Testis (tissue), 3 donors: ENCODE measurements around the gene MRPS5. TPM values are rescaled to one million over a fixed set of nuclear protein-coding genes. Genes with fewer than 3 reads are reported as not detected.
"Not testable (repeated sequence)": the region's sequence is repeated elsewhere in the genome, so short reads cannot be mapped to it uniquely, and the experiment has no call there.

Source experiments
- DNase-seq: peaks from one replicate; pipeline ENCODE4 v3.0.0-alpha.2; 2019
- H3K27ac ChIP-seq, 2 donors: fragments of 200-600 bp; sonication (generic); one replicate each; pipeline ENCODE4 v1.5.1; 2019
- H3K27me3 ChIP-seq: fragments of 200-600 bp; sonication (generic); one replicate; pipeline ENCODE4 v1.5.1; 2019
- H3K36me3 ChIP-seq: fragments of 200-600 bp; sonication (generic); one replicate; pipeline ENCODE4 v1.5.1; 2017; ENCODE audit warnings: low read depth; ENCODE audit errors: missing control alignments
- H3K4me1 ChIP-seq: fragments of 200-600 bp; sonication (generic); one replicate; pipeline ENCODE4 v1.5.1; 2019
- H3K4me3 ChIP-seq, 2 donors: fragments of 200-600 bp; sonication (generic); one replicate each; pipeline ENCODE4 v1.5.1; 2017 to 2019
- H3K9me3 ChIP-seq: fragments of 200-600 bp; sonication (generic); one replicate; pipeline ENCODE4 v1.5.1; 2017
- POLR2A ChIP-seq: fragments of 450-650 bp; IDR thresholded peaks from one replicate; pipeline ENCODE4 v1.6.1; 2017; ENCODE audit warnings: antibody characterized with exemption, mild to moderate bottlenecking, moderate library complexity
- WGBS, 2 donors: methylation state at CpG; one replicate each; pipeline ENCODE4 v1.1.5; 2018; 5-methylcytosine and 5-hydroxymethylcytosine counted together
- intact Hi-C: fragments of 100-400 bp; cut with DNase I; formaldehyde crosslinking; loops from one replicate; pipeline ENCODE4 v1.15.1; 2023; ENCODE audit warnings: low total_unique reads
- polyA plus RNA-seq: library from polyadenylated mRNA; stranded (reverse); fragments of 350-450 nt; fragmentation: Illumina TruSeq; extraction: RNeasy Lipid Tissue Mini Kit (QIAGEN cat#74804); gene quantifications from one replicate; pipeline ENCODE4 v1.2.3, GENCODE V29; 2014; ENCODE audit warnings: low read depth, low replicate concordance; ENCODE audit not compliant: insufficient read depth
- total RNA-seq, 2 donors: library from RNA; depleted of rRNA; stranded (reverse); fragments of >200 nt; gene quantifications; one replicate each; pipeline ENCODE4 v1.2.3, GENCODE V29; 2016
- TF ChIP-seq, protein P1 (sequence below), 3 experiments: fragments of 450-650 bp in 2 of 3; fragments of 200-600 bp in 1 of 3; sonication (generic) in 1 of 3; IDR thresholded peaks; one replicate each; pipeline ENCODE4 v1.5.1; 2016 to 2019; ENCODE audit warnings: antibody characterized with exemption in 3 of 3, mild to moderate bottlenecking in 2 of 3, moderate library complexity in 1 of 3

Gene MRPS5
- total and polyA plus RNA-seq, 3 donors from 2014 or later = 44.4 to 63.1 (median 59.3) TPM

DNA sequence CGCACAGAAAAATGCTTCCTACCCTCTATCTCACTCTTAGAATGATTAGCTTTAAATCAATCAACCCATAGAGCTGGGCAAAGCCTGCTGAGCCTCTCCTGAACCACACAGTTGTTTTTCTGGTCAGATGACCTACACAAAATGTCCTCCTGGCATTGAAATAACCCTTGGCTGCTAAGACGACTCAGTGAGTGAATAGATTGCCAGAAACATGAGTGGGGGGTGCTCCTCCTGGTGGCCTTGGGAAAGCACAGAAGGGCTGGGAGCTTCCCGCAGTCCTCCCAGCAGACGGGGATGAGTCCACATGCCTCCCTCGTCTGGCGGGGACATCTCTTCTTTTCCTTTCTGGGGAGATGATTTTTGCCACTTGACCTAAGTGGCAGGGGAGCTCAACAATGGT is 81.2 kb downstream of the MRPS5 start:
- Histone ChIP-seq H3K27me3 (no peaks in the 10 kb centered on the region), H3K4me1 (no peaks in the 10 kb centered on the region), H3K9me3 (no peaks in the 10 kb centered on the region), H3K36me3 (no peaks in the 10 kb centered on the region), H3K27ac (no peak overlapping the region), H3K4me3 (no peak overlapping the region)
- intact Hi-C loops = no loop called here
- 36 to 52% methylated on average over 6 of the region's 6 CpGs for WGBS, 2 donors
- no peak for DNase-seq
- no peak for TF ChIP-seq POLR2A
- TF ChIP-seq, protein P1, sequence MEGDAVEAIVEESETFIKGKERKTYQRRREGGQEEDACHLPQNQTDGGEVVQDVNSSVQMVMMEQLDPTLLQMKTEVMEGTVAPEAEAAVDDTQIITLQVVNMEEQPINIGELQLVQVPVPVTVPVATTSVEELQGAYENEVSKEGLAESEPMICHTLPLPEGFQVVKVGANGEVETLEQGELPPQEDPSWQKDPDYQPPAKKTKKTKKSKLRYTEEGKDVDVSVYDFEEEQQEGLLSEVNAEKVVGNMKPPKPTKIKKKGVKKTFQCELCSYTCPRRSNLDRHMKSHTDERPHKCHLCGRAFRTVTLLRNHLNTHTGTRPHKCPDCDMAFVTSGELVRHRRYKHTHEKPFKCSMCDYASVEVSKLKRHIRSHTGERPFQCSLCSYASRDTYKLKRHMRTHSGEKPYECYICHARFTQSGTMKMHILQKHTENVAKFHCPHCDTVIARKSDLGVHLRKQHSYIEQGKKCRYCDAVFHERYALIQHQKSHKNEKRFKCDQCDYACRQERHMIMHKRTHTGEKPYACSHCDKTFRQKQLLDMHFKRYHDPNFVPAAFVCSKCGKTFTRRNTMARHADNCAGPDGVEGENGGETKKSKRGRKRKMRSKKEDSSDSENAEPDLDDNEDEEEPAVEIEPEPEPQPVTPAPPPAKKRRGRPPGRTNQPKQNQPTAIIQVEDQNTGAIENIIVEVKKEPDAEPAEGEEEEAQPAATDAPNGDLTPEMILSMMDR (IDR thresholded peaks at IDR 0.05) = no peak

DNA sequence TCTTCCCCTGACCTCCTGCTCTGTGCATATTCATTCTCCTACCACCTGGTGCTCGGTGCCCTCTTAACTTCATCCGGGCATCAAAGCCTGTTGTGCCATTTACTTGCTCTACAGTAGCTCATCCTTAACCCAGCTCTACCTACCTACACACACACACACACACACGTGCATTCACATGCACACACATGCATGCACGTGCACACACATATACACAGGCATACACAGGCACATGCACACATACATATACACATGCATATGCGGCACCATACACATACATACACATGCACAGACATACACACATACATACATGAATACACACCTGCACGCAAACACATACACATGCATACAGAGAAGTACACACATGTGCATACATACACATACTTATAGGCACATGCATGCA is 81.6 kb downstream of the MRPS5 start:
- Histone ChIP-seq H3K4me3 (no peak overlapping the region), H3K27me3 (no peaks in the 10 kb centered on the region), H3K4me1 (no peaks in the 10 kb centered on the region), H3K27ac (no peak overlapping the region), H3K36me3 (no peaks in the 10 kb centered on the region), H3K9me3 (no peaks in the 10 kb centered on the region)
- TF ChIP-seq POLR2A = no peak
- TF ChIP-seq, protein P1 (IDR thresholded peaks at IDR 0.05) = no peak
- intact Hi-C loops = no loop called here
- 83% methylated on average over 6 of the region's 6 CpGs for WGBS, 2 donors
- DNase-seq = no peak

DNA sequence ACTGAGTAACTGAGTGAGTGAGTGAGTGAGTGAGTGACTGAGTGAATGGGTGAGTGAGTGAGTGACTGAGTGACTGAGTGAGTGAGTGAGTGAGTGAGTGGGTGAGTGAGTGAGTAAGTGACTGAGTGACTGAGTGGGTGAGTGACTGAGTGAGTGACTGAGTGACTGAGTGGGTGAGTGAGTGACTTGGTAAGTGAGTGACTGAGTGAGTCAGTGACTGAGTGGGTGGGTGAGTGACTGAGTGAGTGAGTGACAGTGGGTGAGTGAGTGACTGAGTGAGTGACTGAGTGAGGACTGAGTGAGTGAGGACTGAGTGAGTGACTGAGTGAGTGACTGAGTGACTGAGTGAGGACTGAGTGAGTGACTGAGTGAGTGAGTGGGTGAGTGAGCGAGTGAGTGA is 82.2 kb downstream of the MRPS5 start:
- 75 to 96% methylated on average over 1 of the region's 1 CpG for WGBS, 2 donors
- no peaks in the 10 kb centered on the region for H3K9me3 ChIP-seq
- no peak overlapping the region for H3K27ac ChIP-seq
- H3K4me1 ChIP-seq = no peaks in the 10 kb centered on the region
- no peak for DNase-seq
- TF ChIP-seq, protein P1 (IDR thresholded peaks at IDR 0.05) = no peak
- TF ChIP-seq POLR2A = no peak
- no peaks in the 10 kb centered on the region for H3K27me3 ChIP-seq
- intact Hi-C loops = no loop called here
- H3K4me3 ChIP-seq = no peak overlapping the region
- no peaks in the 10 kb centered on the region for H3K36me3 ChIP-seq

DNA sequence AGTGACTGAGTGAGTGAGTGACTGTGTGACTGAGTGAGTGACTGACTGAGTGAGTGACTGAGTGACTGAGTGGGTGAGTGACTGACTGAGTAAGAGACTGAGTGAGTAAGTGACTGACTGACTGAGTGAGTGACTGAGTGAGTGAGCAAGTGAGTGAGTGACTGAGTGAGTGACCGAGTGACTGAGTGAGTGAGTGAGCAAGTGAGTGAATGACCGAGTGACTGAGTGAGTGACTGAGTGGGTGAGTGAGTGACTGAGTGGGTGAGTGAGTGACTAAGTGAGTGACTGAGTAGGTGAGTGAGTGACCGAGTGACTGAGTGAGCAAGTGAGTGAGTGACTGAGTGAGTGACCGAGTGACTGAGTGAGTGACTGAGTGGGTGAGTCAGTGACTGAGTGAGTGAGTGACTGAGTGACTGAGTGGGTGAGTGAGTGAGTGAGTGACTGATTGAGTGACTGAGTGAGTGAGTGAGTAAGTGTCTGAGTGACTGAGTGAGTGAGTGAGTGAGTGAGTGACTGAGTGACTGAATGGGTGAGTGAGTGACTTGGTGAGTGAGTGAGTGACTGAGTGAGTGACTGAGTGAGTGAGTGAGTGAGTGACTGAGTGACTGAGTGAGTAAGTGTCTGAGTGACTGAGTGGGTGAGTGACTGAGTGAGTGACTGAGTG is 82.8 kb downstream of the MRPS5 start:
- Histone ChIP-seq H3K9me3 (no peaks in the 10 kb centered on the region), H3K27me3 (no peaks in the 10 kb centered on the region), H3K4me3 (no peak overlapping the region), H3K4me1 (no peaks in the 10 kb centered on the region), H3K27ac (no peak overlapping the region), H3K36me3 (no peaks in the 10 kb centered on the region)
- 85 to 86% methylated on average over 4 of the region's 4 CpGs for WGBS, 2 donors
- intact Hi-C loops = no loop called here
- DNase-seq = no peak
- TF ChIP-seq, protein P1 (IDR thresholded peaks at IDR 0.05) = no peak
- no peak for TF ChIP-seq POLR2A

DNA sequence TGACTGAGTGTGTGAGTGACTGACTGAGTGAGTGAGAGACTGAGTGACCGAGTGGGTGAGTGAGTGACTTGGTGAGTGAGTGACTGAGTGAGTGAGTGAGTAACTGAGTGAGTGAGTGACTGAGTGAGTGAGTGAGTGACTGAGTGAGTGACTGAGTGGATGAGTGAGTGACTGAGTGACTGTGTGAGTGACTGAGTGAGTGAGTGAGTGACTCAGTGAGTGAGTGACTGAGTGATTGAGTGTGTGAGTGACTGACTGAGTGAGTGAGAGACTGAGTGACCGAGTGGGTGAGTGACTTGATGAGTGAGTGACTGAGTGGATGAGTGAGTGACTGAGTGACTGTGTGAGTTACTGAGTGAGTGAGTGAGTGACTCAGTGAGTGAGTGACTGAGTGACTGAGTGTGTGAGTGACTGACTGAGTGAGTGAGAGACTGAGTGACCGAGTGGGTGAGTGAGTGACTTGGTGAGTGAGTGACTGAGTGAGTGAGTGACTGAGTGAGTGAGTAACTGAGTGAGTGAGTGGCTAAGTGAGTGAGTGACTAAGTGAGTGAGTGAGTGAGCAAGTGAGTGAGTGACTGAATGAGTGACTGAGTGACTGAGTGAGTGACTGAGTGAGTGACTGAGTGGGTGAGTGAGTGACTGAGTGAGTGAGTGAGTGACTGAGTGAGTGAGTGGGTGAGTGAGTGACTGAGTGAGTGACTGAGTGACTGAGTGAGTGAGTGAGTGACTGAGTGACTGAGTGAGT is 83.6 kb downstream of the MRPS5 start:
- intact Hi-C loops, H3K4me1 ChIP-seq, H3K4me3 ChIP-seq, H3K36me3 ChIP-seq, H3K27ac ChIP-seq, DNase-seq, H3K9me3 ChIP-seq, H3K27me3 ChIP-seq: not testable (repeated sequence)
- WGBS, 2 donors = 91 to 93% methylated on average over 3 of the region's 3 CpGs
